Naive thymus-derived CD8-positive, alpha-beta T cell (primary cell): ENCODE data around the gene USP1. TPM values are rescaled to one million over a fixed set of nuclear protein-coding genes. Genes with fewer than 3 reads are reported as not detected.
A peak's percentile ranks its signal among the peaks of the same experiment; 100 is the strongest.

ENCODE experiments used
- ATAC-seq, 2 donors: fragments of 150-1000 bp; cut with Tn5 transposase in 1 of 2; sonication (Bioruptor Pico), chemical (Tn5 transposase) in 1 of 2; 1 replicate in 1 of 2; 2 replicates in 1 of 2; pipeline ENCODE4 v1.10.0; 2021; ENCODE audit warnings: mild to moderate bottlenecking in 2 of 2, moderate library complexity in 2 of 2
- POLR2A ChIA-PET: fragments of 350-600 bp; sonication (Branson Sonifier 250); formaldehyde crosslinking; loops from one replicate; lab custom pipeline; 2021; ENCODE audit warnings: antibody characterized with exemption; lab: Charles Lee
- DNase-seq, 10 donors: peaks; one replicate each; pipeline versions ENCODE4 v3.0.0 to v3.0.0-alpha.2; 2020 to 2022
- H3K27ac Mint-ChIP-seq, 10 donors: one replicate each; pipeline ENCODE4 v1.8.0; 2020 to 2022; ENCODE audit warnings: mild to moderate bottlenecking in 10 of 10, mixed read lengths in 10 of 10, moderate library complexity in 4 of 10, inconsistent platforms in 1 of 10
- H3K27me3 Mint-ChIP-seq, 5 donors: one replicate each; pipeline ENCODE4 v1.8.0; 2021 to 2022; ENCODE audit warnings: mixed read lengths in 5 of 5
- H3K36me3 Mint-ChIP-seq, 3 donors: one replicate each; pipeline ENCODE4 v1.8.0; 2020 to 2022; ENCODE audit warnings: mixed read lengths in 3 of 3, mild to moderate bottlenecking in 2 of 3, inconsistent platforms in 1 of 3
- H3K4me1 Mint-ChIP-seq, 4 donors: one replicate each; pipeline ENCODE4 v1.8.0; 2021 to 2022; ENCODE audit warnings: mixed read lengths in 4 of 4
- H3K4me3 Mint-ChIP-seq, 10 donors: one replicate each; pipeline ENCODE4 v1.8.0; 2020 to 2022; ENCODE audit warnings: mild to moderate bottlenecking in 10 of 10, mixed read lengths in 10 of 10, moderate library complexity in 6 of 10, inconsistent platforms in 1 of 10
- H3K9me3 Mint-ChIP-seq, 9 donors: one replicate each; pipeline ENCODE4 v1.8.0; 2020 to 2022; ENCODE audit warnings: mixed read lengths in 9 of 9, mild to moderate bottlenecking in 3 of 9, inconsistent platforms in 1 of 9, moderate library complexity in 1 of 9
- polyA plus RNA-seq, 3 donors: library from polyadenylated mRNA; unstranded; fragments of 300-500 nt; fragmentation: Illumina TruSeq; gene quantifications; one replicate each; pipeline ENCODE4 v1.2.3, GENCODE V29; 2021
- total RNA-seq, 8 experiments: library from RNA in 2 of 8; stranded (reverse) in 2 of 8; gene quantifications; one replicate each; pipeline ENCODE4 v1.2.3 and lab custom pipeline; 2021 to 2026

The USP1 gene
- total and polyA plus RNA-seq, 5 experiments from 2014 or later: 22.2 to 39.1 (median 25.5) TPM

DNA sequence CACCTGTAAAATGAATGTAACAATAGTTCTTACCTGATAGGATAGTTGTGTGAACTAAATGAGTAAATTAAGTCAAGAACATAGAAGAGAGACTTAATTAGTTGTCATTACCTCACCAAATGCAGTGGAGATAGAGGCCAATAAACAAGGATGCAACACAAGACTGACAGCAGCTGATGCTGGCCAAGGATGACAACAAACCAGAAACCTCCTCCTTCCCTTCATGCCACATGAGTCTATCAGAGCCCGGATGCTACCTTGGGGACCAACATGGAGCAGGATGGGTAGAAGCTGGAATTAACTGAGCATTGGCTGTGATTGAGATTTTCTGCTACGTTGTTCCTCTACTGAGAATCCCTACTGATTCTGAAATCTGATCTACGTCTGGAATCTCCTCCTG lies 30.3 kb upstream of the USP1 start:
- Mint-ChIP-seq H3K27ac (peak overlapping the region in 1 of 10 donors; percentile 7), H3K27me3 (no peaks in the 10 kb centered on the region), H3K9me3 (no peaks in the 10 kb centered on the region), H3K4me3 (no peak overlapping the region), H3K36me3 (no peaks in the 10 kb centered on the region), H3K4me1 (no peaks in the 10 kb centered on the region)
- POLR2A ChIA-PET: interaction anchor here (0.6 kb wide), 1 partner anchor 266 kb away, joined by 3 read pairs; no protein-coding TSS in a partner anchor
- ATAC-seq (no peak), DNase-seq (no peak)

DNA sequence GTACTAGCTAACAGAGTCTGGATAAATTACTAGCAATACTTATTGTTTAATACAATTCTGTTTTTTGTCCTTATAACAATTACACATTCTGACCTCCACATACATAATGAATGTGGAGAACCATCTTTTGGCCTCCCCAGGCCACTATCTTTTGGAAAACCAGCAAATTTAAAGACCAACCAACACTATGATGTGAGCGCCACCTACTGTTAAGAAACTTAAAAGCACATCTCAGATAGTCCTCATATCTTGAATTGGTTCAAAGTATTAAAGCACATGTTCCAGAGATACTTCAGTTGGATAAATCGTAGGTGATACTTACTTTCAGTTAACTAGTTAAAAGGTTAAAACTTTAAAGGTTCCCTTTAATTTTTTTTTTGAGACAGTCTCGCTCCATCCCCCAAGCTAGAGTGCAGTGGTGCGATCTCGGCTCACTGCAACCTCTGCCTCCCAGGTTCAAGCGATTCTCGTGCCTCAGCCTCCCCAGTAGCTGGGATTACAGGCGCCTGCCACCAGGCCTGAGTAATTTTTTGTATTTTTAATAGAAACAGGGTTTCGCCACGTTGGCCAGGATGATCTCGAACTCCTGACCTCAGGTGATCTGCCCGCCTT lies 29.3 kb upstream of the USP1 start:
- H3K27me3 Mint-ChIP-seq: no peaks in the 10 kb centered on the region
- H3K4me1 Mint-ChIP-seq: no peaks in the 10 kb centered on the region
- POLR2A ChIA-PET: no interaction called here
- no peaks in the 10 kb centered on the region for H3K9me3 Mint-ChIP-seq
- ATAC-seq (peak; percentile 39 to 46), DNase-seq (peak in 6 of 10 donors; percentile 5 to 58 (median 40))
- no peak overlapping the region for H3K4me3 Mint-ChIP-seq
- no peak overlapping the region for H3K27ac Mint-ChIP-seq
- H3K36me3 Mint-ChIP-seq: no peaks in the 10 kb centered on the region

DNA sequence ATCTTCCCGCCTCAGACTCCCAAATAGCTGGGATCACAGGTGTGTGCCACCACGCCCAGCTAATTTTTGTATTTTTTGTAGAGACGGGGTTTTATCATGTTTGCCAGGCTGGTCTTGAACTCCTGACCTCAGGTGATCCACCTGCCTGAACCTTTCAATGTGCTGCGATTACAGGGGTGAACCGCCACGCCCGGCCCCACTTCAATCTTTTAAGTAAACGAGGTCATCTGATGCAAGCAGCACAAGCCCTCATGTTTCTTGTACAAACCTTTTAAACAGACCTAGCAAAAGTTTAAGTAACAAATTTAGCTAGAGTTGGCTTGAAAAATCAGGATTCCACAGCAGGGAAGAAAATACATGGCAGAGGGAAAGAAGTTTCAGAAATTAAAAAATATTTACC lies 21.2 kb upstream of the USP1 start:
- Mint-ChIP-seq H3K4me3 (no peak overlapping the region), H3K36me3 (no peaks in the 10 kb centered on the region), H3K27me3 (peaks cover 0 to 2% (median 0%) of the 10 kb centered on the region in 5 donors), H3K4me1 (no peaks in the 10 kb centered on the region), H3K9me3 (no peaks in the 10 kb centered on the region), H3K27ac (no peak overlapping the region)
- POLR2A ChIA-PET: no interaction called here
- DNase-seq: no peak
- no peak for ATAC-seq

DNA sequence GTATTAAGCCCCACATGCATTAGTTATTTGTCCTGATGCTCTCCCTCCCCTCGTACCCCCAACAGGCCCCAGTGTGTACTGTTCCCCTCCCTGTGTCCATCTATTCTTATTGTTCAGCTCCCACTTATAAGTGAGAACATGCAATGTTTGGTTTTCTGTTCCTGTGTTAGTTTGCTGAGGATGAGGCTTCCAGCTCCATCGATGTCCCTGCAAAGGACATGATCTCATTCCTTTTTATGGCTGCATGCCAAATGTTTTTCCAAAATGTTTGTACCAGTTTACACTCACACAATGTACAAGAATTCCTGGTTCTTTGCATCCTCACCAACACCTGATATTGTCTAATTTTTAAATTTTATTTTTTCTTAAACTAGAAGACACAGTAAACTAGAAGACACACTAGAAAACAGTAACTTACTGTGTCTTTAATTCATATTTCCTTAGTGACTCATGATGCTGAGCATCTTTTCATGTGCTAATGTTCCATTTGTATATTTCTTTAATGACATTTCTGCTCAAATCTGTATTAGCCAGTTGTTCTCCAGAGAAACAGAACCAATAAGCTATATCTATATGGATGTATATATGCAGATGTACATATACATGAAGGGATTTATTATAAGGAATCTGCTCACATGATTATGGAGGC lies 19.4 kb upstream of the USP1 start:
- H3K27ac Mint-ChIP-seq: no peak overlapping the region
- H3K36me3 Mint-ChIP-seq: no peaks in the 10 kb centered on the region
- H3K4me1 Mint-ChIP-seq: no peaks in the 10 kb centered on the region
- H3K9me3 Mint-ChIP-seq: no peaks in the 10 kb centered on the region
- no peak overlapping the region for H3K4me3 Mint-ChIP-seq
- ATAC-seq (no peak), DNase-seq (no peak)
- H3K27me3 Mint-ChIP-seq: peaks cover 0 to 2% (median 0%) of the 10 kb centered on the region in 5 donors
- POLR2A ChIA-PET: interaction anchor here (1.0 kb wide), 1 partner anchor 19 kb away, joined by 3 read pairs; no protein-coding TSS in a partner anchor

DNA sequence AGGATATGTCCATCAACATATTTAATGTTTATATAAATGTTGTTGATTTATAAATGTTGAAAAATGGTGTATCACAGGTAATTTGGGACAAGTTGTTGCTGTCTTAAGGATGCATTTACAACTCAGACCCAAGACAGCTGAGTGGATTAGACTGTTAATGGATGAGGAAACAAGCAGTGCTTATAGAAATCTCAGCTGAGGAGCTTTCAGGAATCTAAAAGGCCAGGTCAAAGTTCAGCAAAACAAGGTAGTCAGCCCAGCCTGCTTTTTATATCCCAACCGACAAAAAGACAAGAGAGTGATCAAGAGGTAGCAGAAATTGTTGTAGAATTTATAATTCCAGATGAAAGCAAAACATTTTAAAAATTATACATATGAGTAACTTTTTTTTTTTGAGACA lies 16.6 kb upstream of the USP1 start:
- Mint-ChIP-seq H3K4me3 (no peak overlapping the region), H3K36me3 (no peaks in the 10 kb centered on the region), H3K27me3 (peaks cover 0 to 1% (median 0%) of the 10 kb centered on the region in 5 donors), H3K27ac (peak overlapping the region in 1 of 10 donors; percentile 13), H3K4me1 (no peaks in the 10 kb centered on the region), H3K9me3 (no peaks in the 10 kb centered on the region)
- ATAC-seq (no peak), DNase-seq (no peak)
- POLR2A ChIA-PET: no interaction called here

DNA sequence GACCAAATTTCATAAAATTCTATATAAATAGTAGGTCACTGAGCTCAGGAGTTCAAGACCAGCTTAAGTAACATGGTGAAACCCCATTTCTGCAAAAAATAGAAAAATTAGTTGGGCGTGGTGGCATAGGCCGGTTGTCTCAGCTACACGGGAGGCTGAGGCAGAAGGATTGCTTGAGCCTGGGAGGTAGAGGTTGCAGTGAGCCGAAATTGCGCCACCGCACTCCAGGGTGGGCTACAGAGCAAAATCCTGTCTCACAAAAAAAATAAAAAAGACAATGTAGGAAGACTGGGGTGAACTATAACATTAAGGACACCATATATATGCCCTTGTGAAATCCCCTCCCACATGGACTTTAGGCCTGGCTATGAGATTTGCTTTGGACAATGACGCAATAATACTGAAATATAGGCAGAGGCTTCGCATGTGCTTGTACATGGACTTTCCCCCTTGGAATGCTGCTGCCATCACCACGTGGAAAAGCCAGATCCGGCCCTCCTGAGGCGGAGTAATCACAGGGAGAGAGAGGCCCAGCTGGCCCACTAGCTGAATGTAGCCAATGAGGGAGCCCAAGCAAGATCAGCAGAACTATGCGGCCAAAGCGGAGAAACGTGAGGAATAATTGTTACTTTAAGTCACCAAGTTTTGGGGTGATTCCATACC lies 13.1 kb upstream of the USP1 start:
- H3K27ac Mint-ChIP-seq: no peak overlapping the region
- ATAC-seq (no peak), DNase-seq (no peak)
- H3K4me1 Mint-ChIP-seq: no peaks in the 10 kb centered on the region
- H3K27me3 Mint-ChIP-seq: peaks cover 0 to 1% (median 0%) of the 10 kb centered on the region in 5 donors
- no peaks in the 10 kb centered on the region for H3K36me3 Mint-ChIP-seq
- H3K9me3 Mint-ChIP-seq: peaks cover 0 to 2% (median 0%) of the 10 kb centered on the region in 9 donors
- no peak overlapping the region for H3K4me3 Mint-ChIP-seq
- POLR2A ChIA-PET: interaction anchor here (0.7 to 1.3 kb wide), 2 partner anchors 12 to 1381 kb away, joined by 3 read pairs; no protein-coding TSS in a partner anchor

DNA sequence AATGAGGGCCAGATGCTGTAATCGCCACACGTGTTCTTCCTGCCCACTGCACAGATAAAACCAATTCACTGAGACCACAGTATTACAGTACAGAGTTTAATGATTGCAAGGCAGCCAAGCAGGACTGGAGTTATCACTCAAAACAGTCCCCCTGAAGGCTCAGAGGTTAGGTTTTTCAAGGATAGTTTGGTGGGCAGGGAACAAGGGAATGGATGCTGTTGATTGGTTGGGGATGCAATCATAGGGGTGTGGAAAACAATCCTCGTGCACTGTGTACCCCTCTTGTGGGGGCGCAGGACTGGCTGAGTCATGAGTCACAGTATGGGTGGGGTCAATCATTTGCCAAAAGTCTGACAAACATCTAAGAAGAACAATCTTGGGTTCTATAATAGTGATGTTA lies 12.4 kb upstream of the USP1 start:
- Mint-ChIP-seq H3K4me3 (no peak overlapping the region), H3K27me3 (no peaks in the 10 kb centered on the region), H3K4me1 (no peaks in the 10 kb centered on the region), H3K27ac (no peak overlapping the region), H3K36me3 (no peaks in the 10 kb centered on the region), H3K9me3 (peaks cover 0 to 2% (median 0%) of the 10 kb centered on the region in 9 donors)
- ATAC-seq (no peak), DNase-seq (no peak)
- POLR2A ChIA-PET: no interaction called here

DNA sequence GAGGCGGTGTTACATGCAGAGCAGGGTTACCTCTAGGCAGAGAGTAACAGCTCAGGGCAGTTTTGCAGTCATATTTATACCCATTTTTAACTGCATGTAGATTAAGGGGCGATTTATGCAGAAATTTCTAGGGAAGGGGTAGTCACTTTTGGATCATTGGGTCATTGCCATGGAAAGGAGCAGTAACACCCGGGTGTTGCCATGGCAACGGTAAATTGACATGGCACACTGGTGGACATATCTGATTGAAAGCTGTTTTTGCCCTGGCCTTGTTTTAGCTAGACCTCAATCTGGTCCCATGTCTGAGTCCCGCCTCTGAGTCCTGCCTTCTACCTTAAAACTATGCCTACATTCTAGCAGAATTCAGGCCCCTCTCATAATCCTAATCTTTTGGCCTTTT lies 11.8 kb upstream of the USP1 start:
- no peak overlapping the region for H3K27ac Mint-ChIP-seq
- no peaks in the 10 kb centered on the region for H3K4me1 Mint-ChIP-seq
- POLR2A ChIA-PET: no interaction called here
- peaks cover 0 to 2% (median 0%) of the 10 kb centered on the region in 9 donors for H3K9me3 Mint-ChIP-seq
- H3K36me3 Mint-ChIP-seq: no peaks in the 10 kb centered on the region
- ATAC-seq: no peak
- DNase-seq: no peak
- peaks cover 0 to 1% (median 0%) of the 10 kb centered on the region in 5 donors for H3K27me3 Mint-ChIP-seq
- H3K4me3 Mint-ChIP-seq: no peak overlapping the region

DNA sequence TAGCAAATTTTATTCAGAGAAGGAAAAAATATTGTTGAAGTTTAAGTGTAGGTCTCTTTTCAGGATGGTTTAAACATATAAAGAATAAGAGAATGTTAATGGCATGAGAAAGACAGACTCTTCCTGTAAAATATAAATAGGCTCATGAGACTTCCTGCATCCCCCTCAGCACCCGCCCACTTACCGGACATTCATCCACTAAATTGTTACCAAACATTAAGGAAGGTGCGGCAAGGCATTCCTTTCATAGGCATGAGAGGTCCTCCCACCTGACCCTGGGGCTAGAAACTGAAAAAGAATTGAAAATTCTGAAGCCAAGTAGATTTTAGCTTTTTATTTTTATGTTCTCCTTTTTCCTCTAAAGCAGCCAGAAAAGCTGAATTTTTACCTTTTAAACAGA lies 10.6 kb upstream of the USP1 start:
- no peaks in the 10 kb centered on the region for H3K4me1 Mint-ChIP-seq
- no peak for DNase-seq
- H3K27me3 Mint-ChIP-seq: peaks cover 0 to 8% (median 2%) of the 10 kb centered on the region in 5 donors
- H3K4me3 Mint-ChIP-seq: no peak overlapping the region
- H3K27ac Mint-ChIP-seq: peak overlapping the region in 2 of 10 donors; percentile 9 to 29
- POLR2A ChIA-PET: interaction anchor here (0.7 kb wide), 1 partner anchor 99 kb away, joined by 3 read pairs; no protein-coding TSS in a partner anchor
- H3K36me3 Mint-ChIP-seq: no peaks in the 10 kb centered on the region
- peaks cover 0 to 2% (median 0%) of the 10 kb centered on the region in 9 donors for H3K9me3 Mint-ChIP-seq
- no peak for ATAC-seq

DNA sequence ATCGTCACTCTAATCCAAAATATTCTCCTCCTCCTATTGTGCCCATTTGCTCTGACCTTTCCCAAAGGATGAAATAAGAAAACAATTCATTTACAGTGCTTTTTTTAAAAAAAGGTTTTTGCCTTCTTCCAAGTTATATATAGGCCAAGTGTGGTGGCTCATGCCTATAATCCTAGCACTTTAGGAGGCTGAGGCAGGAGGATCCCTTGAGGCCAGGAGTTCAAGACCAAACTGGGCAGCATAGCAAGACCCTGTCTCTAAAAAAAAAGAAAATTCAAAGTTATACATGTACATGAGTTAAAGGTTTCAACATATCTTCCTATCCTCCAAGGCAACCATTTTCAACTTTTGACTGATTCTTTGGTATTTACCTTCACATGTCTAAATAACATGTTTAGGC lies 10.1 kb upstream of the USP1 start:
- Mint-ChIP-seq H3K4me3 (no peak overlapping the region), H3K36me3 (no peaks in the 10 kb centered on the region), H3K27ac (no peak overlapping the region), H3K27me3 (peaks cover 0 to 8% (median 2%) of the 10 kb centered on the region in 5 donors), H3K9me3 (peaks cover 0 to 2% (median 0%) of the 10 kb centered on the region in 9 donors), H3K4me1 (no peaks in the 10 kb centered on the region)
- POLR2A ChIA-PET: interaction anchor here (0.7 kb wide), 1 partner anchor 98 kb away, joined by 3 read pairs; no protein-coding TSS in a partner anchor
- DNase-seq: no peak
- ATAC-seq: no peak

DNA sequence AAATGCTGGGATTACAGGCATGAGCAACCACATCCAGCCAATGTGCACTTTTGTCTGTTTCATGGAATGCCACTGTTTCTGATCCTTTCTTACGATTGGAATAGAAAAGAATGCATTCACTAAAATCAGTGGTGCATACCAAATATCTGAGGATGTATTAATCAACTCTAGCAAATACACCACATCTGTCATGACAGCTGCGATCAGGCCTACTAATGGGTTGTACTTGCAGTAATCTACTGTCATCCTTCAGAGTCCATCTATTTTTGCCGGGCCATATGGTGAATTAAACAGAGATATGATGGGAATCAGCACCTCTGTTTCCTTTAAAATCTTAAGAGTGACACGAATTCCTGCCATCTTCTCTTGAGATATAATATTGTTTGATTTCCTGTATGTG lies 8.5 kb upstream of the USP1 start:
- Mint-ChIP-seq H3K27ac (no peak overlapping the region), H3K4me3 (no peak overlapping the region), H3K4me1 (no peaks in the 10 kb centered on the region), H3K36me3 (no peaks in the 10 kb centered on the region), H3K9me3 (peaks cover 0 to 2% (median 0%) of the 10 kb centered on the region in 9 donors), H3K27me3 (peaks cover 0 to 8% (median 2%) of the 10 kb centered on the region in 5 donors)
- POLR2A ChIA-PET: no interaction called here
- no peak for DNase-seq
- no peak for ATAC-seq

DNA sequence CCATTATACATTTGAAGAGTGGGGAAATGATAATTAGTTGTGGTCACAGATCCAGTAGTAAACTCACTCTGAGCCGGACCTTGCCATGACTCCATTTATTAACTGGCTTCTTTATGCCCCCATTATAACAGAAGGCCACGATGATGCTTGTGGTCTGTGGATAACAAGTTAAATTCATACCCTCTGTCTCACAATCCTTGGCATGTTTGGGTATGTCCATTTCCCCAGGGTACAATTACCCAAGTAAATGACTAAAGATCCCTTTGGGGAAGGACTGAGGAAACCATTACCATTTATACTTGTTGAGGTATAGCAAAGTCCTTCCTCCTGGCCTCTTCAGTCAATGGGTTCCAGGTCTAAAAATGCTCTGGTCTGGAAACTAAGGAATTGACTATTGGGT lies 7.3 kb upstream of the USP1 start:
- peaks cover 0 to 8% (median 2%) of the 10 kb centered on the region in 5 donors for H3K27me3 Mint-ChIP-seq
- H3K9me3 Mint-ChIP-seq: peaks cover 0 to 2% (median 0%) of the 10 kb centered on the region in 9 donors
- H3K4me3 Mint-ChIP-seq: no peak overlapping the region
- POLR2A ChIA-PET: no interaction called here
- no peaks in the 10 kb centered on the region for H3K36me3 Mint-ChIP-seq
- no peak overlapping the region for H3K27ac Mint-ChIP-seq
- ATAC-seq: no peak
- H3K4me1 Mint-ChIP-seq: peaks cover 0 to 3% (median 0%) of the 10 kb centered on the region in 4 donors
- no peak for DNase-seq
